Ureter (tissue), 1 donor: Measurements from ENCODE around the gene THBS2. TPM values are rescaled to one million over a fixed set of nuclear protein-coding genes. Genes with fewer than 3 reads are reported as not detected.

Source experiments
- DNase-seq: peaks from one replicate; pipeline ENCODE4 v3.0.0-alpha.2; 2020; ENCODE audit warnings: low spot score
- total RNA-seq: library from RNA; stranded (reverse); gene quantifications from one replicate; pipeline ENCODE4 v1.2.4, GENCODE V29; 2023
- donor health status: DM: yes; HTN: yes; CAD: no.

THBS2 gene
- total RNA-seq, 1 donor from 2014 or later: 65.8 TPM

GRCh38 chr6:169166896-169167580 is 86.6 kb downstream of the THBS2 start:
- DNase-seq: peak; percentile 39
